NCI-H345 (cell line): Measurements from ENCODE around the gene ZNF536.
"Not testable (repeated sequence)": the region's sequence is repeated elsewhere in the genome, so short reads cannot be mapped to it uniquely, and the experiment has no call there.

Experiments
- DNase-seq: peaks from one replicate; lab custom pipeline; 2025; lab: John Stamatoyannopoulos, UW

The ZNF536 gene

GRCh38 chr19:30487178-30487577 is 115.0 kb downstream of the ZNF536 start:
- DNase-seq, result no peak

GRCh38 chr19:30488191-30488590 is 116.0 kb downstream of the ZNF536 start:
- DNase-seq, result no peak

GRCh38 chr19:30490760-30491159 is 118.6 kb downstream of the ZNF536 start:
- DNase-seq, result no peak

GRCh38 chr19:30492586-30493270 is 120.5 kb downstream of the ZNF536 start:
- no peak for DNase-seq

GRCh38 chr19:30497034-30497433 is 124.8 kb downstream of the ZNF536 start:
- DNase-seq, result no peak

- not testable (repeated sequence) for DNase-seq
These were observed 125.9 kb downstream of the ZNF536 start for GRCh38 chr19:30498085-30498484.

- DNase-seq, result no peak
These were observed 126.5 kb downstream of the ZNF536 start for GRCh38 chr19:30498707-30499106.

GRCh38 chr19:30504272-30504671 is 132.1 kb downstream of the ZNF536 start:
- no peak for DNase-seq

- no peak for DNase-seq
These were observed 140.2 kb downstream of the ZNF536 start for GRCh38 chr19:30512176-30513081.

GRCh38 chr19:30513082-30513411 is 140.9 kb downstream of the ZNF536 start:
- no peak for DNase-seq

- no peak for DNase-seq
These were observed 143.9 kb downstream of the ZNF536 start for GRCh38 chr19:30516111-30516510.

- DNase-seq, result no peak
These were observed 144.3 kb downstream of the ZNF536 start for GRCh38 chr19:30516531-30516930.

GRCh38 chr19:30518965-30519606 is 146.9 kb downstream of the ZNF536 start:
- DNase-seq, result no peak

GRCh38 chr19:30519607-30520205 is 147.5 kb downstream of the ZNF536 start:
- no peak for DNase-seq

- no peak for DNase-seq
These were observed 148.7 kb downstream of the ZNF536 start for GRCh38 chr19:30520735-30521479.

- no peak for DNase-seq
These were observed 149.8 kb downstream of the ZNF536 start for GRCh38 chr19:30521937-30522336.

- no peak for DNase-seq
These were observed 150.2 kb downstream of the ZNF536 start for GRCh38 chr19:30522341-30522740.

GRCh38 chr19:30523791-30524190 is 151.6 kb downstream of the ZNF536 start:
- DNase-seq, result no peak

- DNase-seq, result no peak
These were observed 153.2 kb downstream of the ZNF536 start for GRCh38 chr19:30525383-30525782.

- DNase-seq, result no peak
These were observed 156.7 kb downstream of the ZNF536 start for GRCh38 chr19:30528919-30529318.

GRCh38 chr19:30529876-30530275 is 157.7 kb downstream of the ZNF536 start:
- no peak for DNase-seq

GRCh38 chr19:30530751-30531150 is 158.6 kb downstream of the ZNF536 start:
- DNase-seq, result no peak
